ENCODE results near the gene CCDC92B. TPM values are rescaled to one million over a fixed set of nuclear protein-coding genes. Genes with fewer than 3 reads are reported as not detected.
A peak's percentile ranks its signal among the peaks of the same experiment; 100 is the strongest.

Gene CCDC92B
- total and polyA plus RNA-seq, 9 of the 15 experiments (the other 6 are each of a cell fraction or from before 2014, with no cell fraction given), result not detected

GRCh38 chr17:2711608-2712299, 37.7 kb downstream of the CCDC92B start, which contains the start of gene CLUH (continued):
- TF ChIP-seq ZNF644 (tag; IDR thresholded peaks at IDR 0.05; ENCODE audit: low read depth) (no peak), TAF7 (tag; IDR thresholded peaks at IDR 0.05) (0 out of 2 replicates have a peak, but pooled peaks have one; percentile 31), TOE1 (IDR thresholded peaks at IDR 0.05; ENCODE audit: borderline replicate concordance) (peak; percentile 89), TOE1 (CRISPR knock-in tag; IDR thresholded peaks at IDR 0.05; ENCODE audit: borderline replicate concordance, low read depth) (no peak), DDX20 (tag; IDR thresholded peaks at IDR 0.05; ENCODE audit: low read depth) (no peak), PURB (CRISPR knock-in tag; IDR thresholded peaks at IDR 0.05; ENCODE audit: low read depth) (no peak), MYC (IDR thresholded peaks at IDR 0.05; ENCODE audit: low read depth, low read length) (peak; percentile 92), MYC (CRISPR knock-in tag; IDR thresholded peaks at IDR 0.05; ENCODE audit: borderline replicate concordance, low read depth) (no peak), TFE3 (CRISPR knock-in tag; IDR thresholded peaks at IDR 0.05) (no peak), LCOR (CRISPR knock-in tag; IDR thresholded peaks at IDR 0.05) (no peak), RBM14 (IDR thresholded peaks at IDR 0.05; ENCODE audit: borderline replicate concordance, insufficient read depth, low read depth, low read length) (no peak), GABPB1 (CRISPR knock-in tag; IDR thresholded peaks at IDR 0.05) (no peak; the same call in none of the 2 replicates), ZNF277 (CRISPR knock-in tag; IDR thresholded peaks at IDR 0.05; ENCODE audit: borderline replicate concordance) (no peak), C11orf30 (IDR thresholded peaks at IDR 0.05; ENCODE audit: low read depth) (peak; percentile 49), BRF1 (IDR thresholded peaks at IDR 0.05; ENCODE audit: borderline replicate concordance, extremely low read depth, insufficient read length) (no peak), FOXP4 (CRISPR knock-in tag; IDR thresholded peaks at IDR 0.05; ENCODE audit: borderline replicate concordance) (no peak), ZNF592 (IDR thresholded peaks at IDR 0.05) (peak; percentile 79)
